WTC11 (cell line): ENCODE results near the gene KDM3B.

Experiments used
- CREB1 ChIP-seq: sonication (generic); formaldehyde crosslinking; IDR thresholded peaks from 2 replicates; pipeline ENCODE4 v1.8.0; 2023; ENCODE audit warnings: mild to moderate bottlenecking, missing genetic modification reagents
- CREM ChIP-seq: sonication (generic); formaldehyde crosslinking; IDR thresholded peaks from 2 replicates; pipeline ENCODE4 v1.8.1; 2022; ENCODE audit warnings: mild to moderate bottlenecking, missing genetic modification reagents, moderate library complexity
- EMX1 ChIP-seq: fragments of 250-450 bp; sonication (Bioruptor Pico); IDR thresholded peaks from 2 replicates; pipeline ENCODE4 v1.8.0; 2021; ENCODE audit warnings: mild to moderate bottlenecking
- NFYB ChIP-seq: sonication (generic); formaldehyde crosslinking; conservative IDR thresholded peaks from 2 replicates; pipeline ENCODE4 v1.8.0; 2022; ENCODE audit warnings: low read depth, missing genetic modification reagents
- NR1H2 ChIP-seq: sonication (generic); formaldehyde crosslinking; IDR thresholded peaks from 2 replicates; pipeline ENCODE4 v1.9.0; 2021; ENCODE audit warnings: mild to moderate bottlenecking, moderate library complexity, missing genetic modification reagents
- PRRX2 ChIP-seq: fragments of 250-450 bp; sonication (Bioruptor Pico); IDR thresholded peaks from 2 replicates; pipeline ENCODE4 v1.8.0; 2021; ENCODE audit warnings: mild to moderate bottlenecking
- TCF7 ChIP-seq: sonication (generic); formaldehyde crosslinking; IDR thresholded peaks from 2 replicates; pipeline ENCODE4 v1.8.0; 2022; ENCODE audit warnings: mild to moderate bottlenecking, low read depth, missing genetic modification reagents, moderate library complexity
- TEAD4 ChIP-seq: sonication (generic); formaldehyde crosslinking; IDR thresholded peaks from 2 replicates; pipeline ENCODE4 v1.8.0; 2022; ENCODE audit warnings: mild to moderate bottlenecking, missing genetic modification reagents
- ZNF263 ChIP-seq: sonication (generic); formaldehyde crosslinking; IDR thresholded peaks from 2 replicates; pipeline ENCODE4 v1.8.1; 2022; ENCODE audit warnings: low read depth, mild to moderate bottlenecking, moderate library complexity, missing genetic modification reagents
- TF ChIP-seq, protein P1 (sequence below): fragments of 200-600 bp; IDR thresholded peaks from 2 replicates; pipeline ENCODE4 v1.8.0; 2022; ENCODE audit warnings: antibody characterized with exemption
- TF ChIP-seq, protein P2 (sequence below): fragments of 250-450 bp; sonication (Bioruptor Pico); IDR thresholded peaks from 2 replicates; pipeline ENCODE4 v2.1.2; 2022; ENCODE audit warnings: mild to moderate bottlenecking, moderate library complexity
- TF ChIP-seq, protein P3 (sequence below): sonication (generic); formaldehyde crosslinking; IDR thresholded peaks from 2 replicates; pipeline ENCODE4 v1.8.0; 2022; ENCODE audit warnings: mild to moderate bottlenecking, missing genetic modification reagents
- TF ChIP-seq, protein P4 (sequence below): sonication (generic); formaldehyde crosslinking; IDR thresholded peaks from 2 replicates; pipeline ENCODE4 v1.8.0; 2022; ENCODE audit warnings: missing genetic modification reagents

DNA sequence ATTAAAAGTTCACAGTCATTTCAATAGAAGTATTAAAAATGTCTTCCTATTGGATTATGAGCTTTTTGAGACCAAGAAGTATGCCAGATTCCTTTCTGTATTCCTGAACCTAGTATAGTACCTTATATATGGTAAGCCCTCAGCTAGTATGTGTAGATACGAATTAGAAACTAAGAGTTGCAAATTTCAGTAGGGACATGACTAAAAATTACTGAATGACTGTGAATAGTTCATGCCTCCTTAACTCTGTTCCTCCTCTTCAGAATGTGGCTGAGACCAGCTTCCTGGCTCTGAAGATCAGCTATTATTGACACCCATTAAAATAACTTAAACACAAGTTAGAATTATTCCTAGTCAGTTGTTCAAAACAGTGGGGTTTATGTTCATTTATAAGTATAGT is 19.7 kb downstream of the KDM3B start:
- TF ChIP-seq PRRX2 (CRISPR knock-in tag) (no peak), NFYB (CRISPR knock-in tag) (no peak), CREB1 (CRISPR knock-in tag) (no peak), CREM (CRISPR knock-in tag) (no peak), TCF7 (CRISPR knock-in tag) (no peak), NR1H2 (no peak), ZNF263 (CRISPR knock-in tag) (no peak), TEAD4 (CRISPR knock-in tag) (no peak), EMX1 (no peak)
- TF ChIP-seq, protein P1, sequence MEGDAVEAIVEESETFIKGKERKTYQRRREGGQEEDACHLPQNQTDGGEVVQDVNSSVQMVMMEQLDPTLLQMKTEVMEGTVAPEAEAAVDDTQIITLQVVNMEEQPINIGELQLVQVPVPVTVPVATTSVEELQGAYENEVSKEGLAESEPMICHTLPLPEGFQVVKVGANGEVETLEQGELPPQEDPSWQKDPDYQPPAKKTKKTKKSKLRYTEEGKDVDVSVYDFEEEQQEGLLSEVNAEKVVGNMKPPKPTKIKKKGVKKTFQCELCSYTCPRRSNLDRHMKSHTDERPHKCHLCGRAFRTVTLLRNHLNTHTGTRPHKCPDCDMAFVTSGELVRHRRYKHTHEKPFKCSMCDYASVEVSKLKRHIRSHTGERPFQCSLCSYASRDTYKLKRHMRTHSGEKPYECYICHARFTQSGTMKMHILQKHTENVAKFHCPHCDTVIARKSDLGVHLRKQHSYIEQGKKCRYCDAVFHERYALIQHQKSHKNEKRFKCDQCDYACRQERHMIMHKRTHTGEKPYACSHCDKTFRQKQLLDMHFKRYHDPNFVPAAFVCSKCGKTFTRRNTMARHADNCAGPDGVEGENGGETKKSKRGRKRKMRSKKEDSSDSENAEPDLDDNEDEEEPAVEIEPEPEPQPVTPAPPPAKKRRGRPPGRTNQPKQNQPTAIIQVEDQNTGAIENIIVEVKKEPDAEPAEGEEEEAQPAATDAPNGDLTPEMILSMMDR = no peak
- TF ChIP-seq, protein P2, sequence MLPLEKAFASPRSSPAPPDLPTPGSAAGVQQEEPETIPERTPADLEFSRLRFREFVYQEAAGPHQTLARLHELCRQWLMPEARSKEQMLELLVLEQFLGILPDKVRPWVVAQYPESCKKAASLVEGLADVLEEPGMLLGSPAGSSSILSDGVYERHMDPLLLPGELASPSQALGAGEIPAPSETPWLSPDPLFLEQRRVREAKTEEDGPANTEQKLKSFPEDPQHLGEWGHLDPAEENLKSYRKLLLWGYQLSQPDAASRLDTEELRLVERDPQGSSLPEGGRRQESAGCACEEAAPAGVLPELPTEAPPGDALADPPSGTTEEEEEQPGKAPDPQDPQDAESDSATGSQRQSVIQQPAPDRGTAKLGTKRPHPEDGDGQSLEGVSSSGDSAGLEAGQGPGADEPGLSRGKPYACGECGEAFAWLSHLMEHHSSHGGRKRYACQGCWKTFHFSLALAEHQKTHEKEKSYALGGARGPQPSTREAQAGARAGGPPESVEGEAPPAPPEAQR (CRISPR knock-in tag) = no peak
- TF ChIP-seq, protein P3, sequence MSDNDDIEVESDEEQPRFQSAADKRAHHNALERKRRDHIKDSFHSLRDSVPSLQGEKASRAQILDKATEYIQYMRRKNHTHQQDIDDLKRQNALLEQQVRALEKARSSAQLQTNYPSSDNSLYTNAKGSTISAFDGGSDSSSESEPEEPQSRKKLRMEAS (CRISPR knock-in tag) = no peak
- TF ChIP-seq, protein P4, sequence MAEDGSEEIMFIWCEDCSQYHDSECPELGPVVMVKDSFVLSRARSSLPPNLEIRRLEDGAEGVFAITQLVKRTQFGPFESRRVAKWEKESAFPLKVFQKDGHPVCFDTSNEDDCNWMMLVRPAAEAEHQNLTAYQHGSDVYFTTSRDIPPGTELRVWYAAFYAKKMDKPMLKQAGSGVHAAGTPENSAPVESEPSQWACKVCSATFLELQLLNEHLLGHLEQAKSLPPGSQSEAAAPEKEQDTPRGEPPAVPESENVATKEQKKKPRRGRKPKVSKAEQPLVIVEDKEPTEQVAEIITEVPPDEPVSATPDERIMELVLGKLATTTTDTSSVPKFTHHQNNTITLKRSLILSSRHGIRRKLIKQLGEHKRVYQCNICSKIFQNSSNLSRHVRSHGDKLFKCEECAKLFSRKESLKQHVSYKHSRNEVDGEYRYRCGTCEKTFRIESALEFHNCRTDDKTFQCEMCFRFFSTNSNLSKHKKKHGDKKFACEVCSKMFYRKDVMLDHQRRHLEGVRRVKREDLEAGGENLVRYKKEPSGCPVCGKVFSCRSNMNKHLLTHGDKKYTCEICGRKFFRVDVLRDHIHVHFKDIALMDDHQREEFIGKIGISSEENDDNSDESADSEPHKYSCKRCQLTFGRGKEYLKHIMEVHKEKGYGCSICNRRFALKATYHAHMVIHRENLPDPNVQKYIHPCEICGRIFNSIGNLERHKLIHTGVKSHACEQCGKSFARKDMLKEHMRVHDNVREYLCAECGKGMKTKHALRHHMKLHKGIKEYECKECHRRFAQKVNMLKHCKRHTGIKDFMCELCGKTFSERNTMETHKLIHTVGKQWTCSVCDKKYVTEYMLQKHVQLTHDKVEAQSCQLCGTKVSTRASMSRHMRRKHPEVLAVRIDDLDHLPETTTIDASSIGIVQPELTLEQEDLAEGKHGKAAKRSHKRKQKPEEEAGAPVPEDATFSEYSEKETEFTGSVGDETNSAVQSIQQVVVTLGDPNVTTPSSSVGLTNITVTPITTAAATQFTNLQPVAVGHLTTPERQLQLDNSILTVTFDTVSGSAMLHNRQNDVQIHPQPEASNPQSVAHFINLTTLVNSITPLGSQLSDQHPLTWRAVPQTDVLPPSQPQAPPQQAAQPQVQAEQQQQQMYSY (CRISPR knock-in tag) = no peak
